Stomach (tissue), 9 donors: ENCODE results near the gene ABCB7. TPM values are rescaled to one million over a fixed set of nuclear protein-coding genes. Genes with fewer than 3 reads are reported as not detected.
"Not testable (repeated sequence)": the region's sequence is repeated elsewhere in the genome, so short reads cannot be mapped to it uniquely, and the experiment has no call there.

Experiments used
- DNase-seq, 2 donors: peaks; one replicate each; pipeline versions ENCODE4 v3.0.0 to v3.0.0-alpha.2; 2013 to 2019
- H3K27ac ChIP-seq, 5 donors: fragments of 200-600 bp in 4 of 5; sonication (generic) in 4 of 5; one replicate each; pipeline ENCODE4 v1.5.1; 2013 to 2019; ENCODE audit warnings: mild to moderate bottlenecking in 1 of 5, moderate library complexity in 1 of 5
- H3K27me3 ChIP-seq, 3 donors: fragments of 200-600 bp; sonication (generic); one replicate each; pipeline ENCODE4 v1.5.1; 2017 to 2019; ENCODE audit warnings: mixed run types in 1 of 3
- H3K36me3 ChIP-seq, 4 donors: fragments of 200-600 bp; sonication (generic); 1 replicate in 3 of 4; 2 replicates in 1 of 4; pipeline ENCODE4 v1.5.1; 2016 to 2019
- H3K4me1 ChIP-seq, 4 donors: fragments of 200-600 bp; sonication (generic); one replicate each; pipeline ENCODE4 v1.5.1; 2016 to 2019
- H3K4me3 ChIP-seq, 4 donors: fragments of 200-600 bp; sonication (generic) in 3 of 4; one replicate each; pipeline ENCODE4 v1.5.1; 2016 to 2019; ENCODE audit warnings: mild to moderate bottlenecking in 1 of 4
- H3K9me3 ChIP-seq, 4 donors: fragments of 200-600 bp; sonication (generic); one replicate each; pipeline ENCODE4 v1.5.1; 2016 to 2019
- EP300 ChIP-seq: sonication (generic); formaldehyde crosslinking; IDR thresholded peaks from one replicate; pipeline ENCODE4 v1.6.1; 2017; ENCODE audit warnings: antibody characterized with exemption
- POLR2A ChIP-seq, 4 donors: fragments of 450-650 bp; IDR thresholded peaks; one replicate each; pipeline ENCODE4 v1.6.1; 2016; ENCODE audit warnings: antibody characterized with exemption in 4 of 4, control low read depth in 2 of 4, mild to moderate bottlenecking in 1 of 4, moderate library complexity in 1 of 4
- POLR2AphosphoS5 ChIP-seq, 3 donors: sonication (generic); formaldehyde crosslinking; IDR thresholded peaks; one replicate each; pipeline ENCODE4 v1.6.1; 2016; ENCODE audit warnings: antibody characterized with exemption in 3 of 3
- WGBS, 5 donors: extraction: QIAGEN DNeasy Blood & Tissue Kit in 3 of 5; methylation state at CpG; one replicate each; pipeline versions ENCODE4 v1.1.5 to v1.1.7; 2013 to 2018; 5-methylcytosine and 5-hydroxymethylcytosine counted together
- intact Hi-C: fragments of 100-400 bp; cut with DNase I; formaldehyde crosslinking; loops from one replicate; pipeline ENCODE4 v1.15.1; 2023; ENCODE audit warnings: low total_unique reads
- polyA plus RNA-seq, 3 donors: library from polyadenylated mRNA; stranded (reverse); fragments of 200-250 nt; gene quantifications; one replicate each; pipeline ENCODE4 v1.2.3, GENCODE V29; 2013
- small RNA-seq, 4 donors: library from RNA; depleted of rRNA; stranded (forward); fragments of <200 nt; gene quantifications; one replicate each; pipeline ENCODE3, GENCODE V24; 2016
- total RNA-seq, 5 donors: library from RNA; depleted of rRNA; stranded (reverse); fragments of >200 nt; gene quantifications; one replicate each; pipeline versions ENCODE4 v1.1.0 to v1.2.3, GENCODE V29; 2014 to 2016
- TF ChIP-seq, protein P1 (sequence below), 7 experiments: fragments of 450-650 bp in 4 of 7; fragments of 200-600 bp in 3 of 7; sonication (generic) in 3 of 7; IDR thresholded peaks; one replicate each; pipeline ENCODE4 v1.5.1; 2016 to 2019; ENCODE audit warnings: antibody characterized with exemption in 7 of 7, control low read depth in 2 of 7, mild to moderate bottlenecking in 1 of 7
- donor health status: healthy with polysubstance abuse.
- donor health status: Bipolar disorder and iron deficiency.
- donor health status: healthy.

ABCB7 gene
- total and polyA plus RNA-seq, 8 donors = 3.9 to 108 (median 7.5) TPM

DNA sequence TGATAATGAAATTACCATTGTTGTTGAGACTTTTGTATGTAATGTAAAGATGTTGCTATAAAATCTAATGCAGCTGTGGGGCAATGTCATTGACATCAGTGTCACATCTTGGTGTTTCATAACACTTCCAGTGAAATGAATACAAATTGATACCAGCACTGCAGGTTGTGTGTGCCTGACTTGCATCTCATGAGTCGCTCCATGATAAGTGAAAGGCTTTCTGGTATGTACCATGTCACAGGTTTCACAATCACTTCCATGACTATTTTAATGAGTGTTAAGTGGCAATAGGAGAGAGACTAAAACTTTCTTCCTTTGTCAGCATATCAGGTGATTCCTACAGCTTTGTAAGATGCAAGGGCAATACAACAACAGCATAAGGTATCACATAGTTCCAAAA, 94.4 kb downstream of the ABCB7 start:
- no peaks in the 10 kb centered on the region for H3K4me1 ChIP-seq
- no peaks in the 10 kb centered on the region for H3K27me3 ChIP-seq
- H3K27ac ChIP-seq = no peak overlapping the region
- DNase-seq = no peak
- no peaks in the 10 kb centered on the region for H3K9me3 ChIP-seq
- H3K4me3 ChIP-seq = no peak overlapping the region
- peaks cover 0 to 20% (median 15%) of the 10 kb centered on the region in 4 donors for H3K36me3 ChIP-seq
- TF ChIP-seq, protein P1, sequence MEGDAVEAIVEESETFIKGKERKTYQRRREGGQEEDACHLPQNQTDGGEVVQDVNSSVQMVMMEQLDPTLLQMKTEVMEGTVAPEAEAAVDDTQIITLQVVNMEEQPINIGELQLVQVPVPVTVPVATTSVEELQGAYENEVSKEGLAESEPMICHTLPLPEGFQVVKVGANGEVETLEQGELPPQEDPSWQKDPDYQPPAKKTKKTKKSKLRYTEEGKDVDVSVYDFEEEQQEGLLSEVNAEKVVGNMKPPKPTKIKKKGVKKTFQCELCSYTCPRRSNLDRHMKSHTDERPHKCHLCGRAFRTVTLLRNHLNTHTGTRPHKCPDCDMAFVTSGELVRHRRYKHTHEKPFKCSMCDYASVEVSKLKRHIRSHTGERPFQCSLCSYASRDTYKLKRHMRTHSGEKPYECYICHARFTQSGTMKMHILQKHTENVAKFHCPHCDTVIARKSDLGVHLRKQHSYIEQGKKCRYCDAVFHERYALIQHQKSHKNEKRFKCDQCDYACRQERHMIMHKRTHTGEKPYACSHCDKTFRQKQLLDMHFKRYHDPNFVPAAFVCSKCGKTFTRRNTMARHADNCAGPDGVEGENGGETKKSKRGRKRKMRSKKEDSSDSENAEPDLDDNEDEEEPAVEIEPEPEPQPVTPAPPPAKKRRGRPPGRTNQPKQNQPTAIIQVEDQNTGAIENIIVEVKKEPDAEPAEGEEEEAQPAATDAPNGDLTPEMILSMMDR (IDR thresholded peaks at IDR 0.05) = no peak
- TF ChIP-seq POLR2A (IDR thresholded peaks at IDR 0.05) (no peak), POLR2AphosphoS5 (IDR thresholded peaks at IDR 0.05) (no peak), EP300 (no peak)
- intact Hi-C loops = no loop called here
- 68 to 100% (median 100%) methylated on average over 1 of the region's 1 CpG for WGBS, 5 donors

DNA sequence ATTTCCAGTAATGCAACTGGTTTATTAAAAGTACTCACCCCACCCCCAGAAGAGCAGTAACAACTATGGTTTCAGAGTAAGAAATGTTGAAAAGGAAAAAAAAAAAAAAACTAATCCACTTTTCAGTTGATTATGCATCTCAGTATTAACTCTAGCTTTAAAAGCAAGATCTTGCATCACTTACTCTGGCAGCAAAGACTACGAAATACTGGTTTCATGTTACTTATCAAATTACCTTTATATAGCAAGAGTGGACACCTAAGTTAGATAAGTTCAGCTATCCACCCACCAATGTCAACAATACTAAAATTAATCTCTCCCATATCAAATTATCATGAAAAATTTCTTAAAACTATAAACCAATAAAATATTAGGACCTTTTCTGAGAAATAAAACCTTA, 105.0 kb downstream of the ABCB7 start:
- no peaks in the 10 kb centered on the region for H3K4me1 ChIP-seq
- WGBS, 5 donors = 50 to 97% (median 92%) methylated on average over 1 of the region's 1 CpG
- H3K27me3 ChIP-seq = no peaks in the 10 kb centered on the region
- intact Hi-C loops = no loop called here
- H3K27ac ChIP-seq = no peak overlapping the region
- H3K9me3 ChIP-seq = peaks cover 0 to 8% (median 0%) of the 10 kb centered on the region in 4 donors
- TF ChIP-seq, protein P1 (IDR thresholded peaks at IDR 0.05) = no peak
- TF ChIP-seq EP300 (no peak), POLR2AphosphoS5 (IDR thresholded peaks at IDR 0.05) (no peak), POLR2A (IDR thresholded peaks at IDR 0.05) (no peak)
- DNase-seq = no peak
- H3K4me3 ChIP-seq = no peak overlapping the region
- peaks cover 0 to 20% (median 5%) of the 10 kb centered on the region in 4 donors for H3K36me3 ChIP-seq

DNA sequence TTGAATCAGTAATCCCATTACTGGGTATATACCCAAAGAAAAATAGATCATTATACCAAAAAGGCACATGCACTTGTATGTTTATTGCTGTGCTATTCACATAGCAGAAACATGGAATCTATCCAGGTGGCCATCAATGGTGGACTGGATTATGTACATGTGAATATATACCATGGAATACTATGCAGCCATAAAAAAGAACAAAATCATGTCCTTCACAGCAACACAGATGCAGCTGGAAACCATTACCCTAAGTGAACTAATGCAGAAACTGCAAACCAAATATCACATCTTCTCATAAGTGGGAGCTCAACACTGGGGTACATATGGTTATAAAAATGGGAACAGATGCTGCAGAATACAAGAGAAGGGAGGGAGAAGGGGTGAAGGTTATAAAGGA, 110.7 kb downstream of the ABCB7 start:
- intact Hi-C loops = no loop called here
- Histone ChIP-seq H3K27me3 (no peaks in the 10 kb centered on the region), H3K27ac (no peak overlapping the region), H3K9me3 (peaks cover 0 to 31% (median 11%) of the 10 kb centered on the region in 4 donors), H3K4me3 (no peak overlapping the region), H3K36me3 (peaks cover 0 to 10% (median 4%) of the 10 kb centered on the region in 4 donors), H3K4me1 (no peaks in the 10 kb centered on the region)
- TF ChIP-seq, protein P1 (IDR thresholded peaks at IDR 0.05) = no peak
- TF ChIP-seq POLR2A (IDR thresholded peaks at IDR 0.05) (no peak), EP300 (no peak), POLR2AphosphoS5 (IDR thresholded peaks at IDR 0.05) (no peak)
- no peak for DNase-seq

DNA sequence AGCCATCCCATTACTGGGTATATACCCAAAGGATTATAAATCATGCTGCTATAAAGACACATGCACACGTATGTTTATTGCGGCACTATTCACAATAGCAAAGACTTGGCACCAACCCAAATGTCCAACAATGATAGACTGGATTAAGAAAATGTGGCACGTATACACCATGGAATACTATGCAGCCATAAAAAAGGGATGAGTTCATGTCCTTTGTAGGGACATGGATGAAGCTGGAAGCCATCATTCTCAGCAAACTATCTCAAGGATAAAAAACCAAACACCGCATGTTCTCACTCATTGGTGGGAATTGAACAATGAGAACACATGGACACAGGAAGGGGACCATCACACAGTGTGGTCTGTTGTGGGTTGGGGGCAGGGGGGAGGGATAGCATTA, 111.9 kb downstream of the ABCB7 start:
- WGBS, 5 donors = 84 to 100% (median 87%) methylated on average over 1 to 3 of the region's 4 CpGs
- H3K27me3 ChIP-seq, DNase-seq, H3K4me3 ChIP-seq, H3K4me1 ChIP-seq, H3K36me3 ChIP-seq, intact Hi-C loops, H3K27ac ChIP-seq: not testable (repeated sequence)
- H3K9me3 ChIP-seq = peaks cover 0 to 31% (median 11%) of the 10 kb centered on the region in 4 donors

DNA sequence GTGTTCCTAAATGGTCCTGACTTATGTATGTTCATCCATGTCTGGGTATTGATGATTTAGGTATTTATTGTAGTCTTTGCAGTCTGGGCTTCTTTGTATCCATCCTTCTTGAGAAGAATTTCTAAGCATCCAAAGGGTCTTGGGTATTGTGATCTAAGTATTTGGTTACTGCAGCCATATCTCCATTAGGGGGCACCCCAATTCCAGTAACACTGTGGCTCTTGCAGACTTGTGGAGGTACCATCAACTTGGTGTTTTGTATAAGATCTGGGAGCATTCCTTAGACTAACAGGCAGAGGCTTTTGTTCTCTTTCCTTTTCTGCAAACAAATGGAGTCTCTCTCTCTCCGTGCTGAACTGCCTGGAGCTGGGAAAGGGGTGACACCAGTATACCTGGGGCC, 117.2 kb downstream of the ABCB7 start:
- Histone ChIP-seq H3K27me3 (no peaks in the 10 kb centered on the region), H3K36me3 (no peaks in the 10 kb centered on the region), H3K27ac (no peak overlapping the region), H3K9me3 (peaks cover 0 to 36% (median 19%) of the 10 kb centered on the region in 4 donors), H3K4me3 (no peak overlapping the region), H3K4me1 (no peaks in the 10 kb centered on the region)
- DNase-seq = peak in 1 of 2 donors; percentile 2
- WGBS, 5 donors = 0 to 78% (median 33%) methylated on average over 1 of the region's 1 CpG
- TF ChIP-seq POLR2AphosphoS5 (IDR thresholded peaks at IDR 0.05) (no peak), POLR2A (IDR thresholded peaks at IDR 0.05) (no peak)
- intact Hi-C loops = no loop called here

Small RNA genes within 50 kb of the gene (small RNA-seq; reads per million reads assigned to genes)
- 0 reads per million in 4 donors for gene BUD31P2
- 0 reads per million in 4 donors for gene RNU6-562P

Other genes starting within 250 kb of the ABCB7 start
- 1 to 10 TPM in 4 of 5 donors, under 1 TPM in 1; 0.29 to 4.0 (median 2.9) TPM for gene NEXMIF, start 230.8 kb downstream of the ABCB7 start, total RNA-seq
- gene NEXMIF, start 230.8 kb downstream of the ABCB7 start, polyA plus RNA-seq = under 1 TPM; 0.25 to 0.31 (median 0.30) TPM
- 10 to 100 TPM in 3 of 5 donors, 1 to 10 TPM in 2; 2.6 to 31.6 (median 15.2) TPM for gene UPRT, start 117.8 kb upstream of the ABCB7 start, total RNA-seq
- 10 to 100 TPM; 10.5 to 16.6 (median 15.1) TPM for gene UPRT, start 117.8 kb upstream of the ABCB7 start, polyA plus RNA-seq